ENCODE data around the gene EFL1. TPM values are rescaled to one million over a fixed set of nuclear protein-coding genes. Genes with fewer than 3 reads are reported as not detected.

The EFL1 gene
- total and polyA plus RNA-seq, 2 experiments from 2014 or later, result 15.4 to 46.4 TPM

- H3K27me3 ChIP-seq (ENCODE audit: insufficient read depth), result no peaks in the 10 kb centered on the region
- no peak overlapping the region for H3K4me3 Mint-ChIP-seq
- no peak overlapping the region for H3K27ac ChIP-seq (ENCODE audit: low read depth)
- H3K27me3 Mint-ChIP-seq (ENCODE audit: insufficient read depth, low read depth, poor library complexity), result no peaks in the 10 kb centered on the region
- no peaks in the 10 kb centered on the region for H3F3A ChIP-seq (replicated peaks; ENCODE audit: low read depth)
- H3K4me3 ChIP-seq, result no peak overlapping the region
- no peak overlapping the region for H3K27ac Mint-ChIP-seq
- DNase-seq (ENCODE audit: low spot score), result no peak
- H3K36me3 Mint-ChIP-seq (ENCODE audit: low read depth), result peaks cover 15% of the 10 kb centered on the region
- no peak overlapping the region for H2AFZ ChIP-seq
- TF ChIP-seq, protein P1, sequence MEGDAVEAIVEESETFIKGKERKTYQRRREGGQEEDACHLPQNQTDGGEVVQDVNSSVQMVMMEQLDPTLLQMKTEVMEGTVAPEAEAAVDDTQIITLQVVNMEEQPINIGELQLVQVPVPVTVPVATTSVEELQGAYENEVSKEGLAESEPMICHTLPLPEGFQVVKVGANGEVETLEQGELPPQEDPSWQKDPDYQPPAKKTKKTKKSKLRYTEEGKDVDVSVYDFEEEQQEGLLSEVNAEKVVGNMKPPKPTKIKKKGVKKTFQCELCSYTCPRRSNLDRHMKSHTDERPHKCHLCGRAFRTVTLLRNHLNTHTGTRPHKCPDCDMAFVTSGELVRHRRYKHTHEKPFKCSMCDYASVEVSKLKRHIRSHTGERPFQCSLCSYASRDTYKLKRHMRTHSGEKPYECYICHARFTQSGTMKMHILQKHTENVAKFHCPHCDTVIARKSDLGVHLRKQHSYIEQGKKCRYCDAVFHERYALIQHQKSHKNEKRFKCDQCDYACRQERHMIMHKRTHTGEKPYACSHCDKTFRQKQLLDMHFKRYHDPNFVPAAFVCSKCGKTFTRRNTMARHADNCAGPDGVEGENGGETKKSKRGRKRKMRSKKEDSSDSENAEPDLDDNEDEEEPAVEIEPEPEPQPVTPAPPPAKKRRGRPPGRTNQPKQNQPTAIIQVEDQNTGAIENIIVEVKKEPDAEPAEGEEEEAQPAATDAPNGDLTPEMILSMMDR (conservative IDR thresholded peaks at IDR 0.05; ENCODE audit: low read depth in 2 of 2), result no peak
- TF ChIP-seq STAT1 (IDR thresholded peaks at IDR 0.05; ENCODE audit: unreplicated experiment) (no peak), ZNF462 (CRISPR knock-in tag; IDR thresholded peaks at IDR 0.05) (no peak), NANOG (IDR thresholded peaks at IDR 0.05; ENCODE audit: borderline replicate concordance) (no peak), CREB1 (CRISPR knock-in tag; IDR thresholded peaks at IDR 0.05; ENCODE audit: low read depth) (no peak), EZH2phosphoT487 (IDR thresholded peaks at IDR 0.05; ENCODE audit: unreplicated experiment) (no peak), ZNF114 (CRISPR knock-in tag; IDR thresholded peaks at IDR 0.05) (no peak), POLR2AphosphoS5 (IDR thresholded peaks at IDR 0.05; ENCODE audit: low read depth) (no peak), JUNB (IDR thresholded peaks at IDR 0.05; ENCODE audit: unreplicated experiment) (no peak), REST (IDR thresholded peaks at IDR 0.05; ENCODE audit: unreplicated experiment) (no peak), EZH2 (IDR thresholded peaks at IDR 0.05; ENCODE audit: low read depth, unreplicated experiment) (no peak), ZNF331 (CRISPR knock-in tag; IDR thresholded peaks at IDR 0.05; ENCODE audit: low read depth) (no peak), ETS1 (IDR thresholded peaks at IDR 0.05) (no peak)
- H3K36me3 ChIP-seq (ENCODE audit: insufficient read depth), result no peaks in the 10 kb centered on the region
- no peaks in the 10 kb centered on the region for H3K4me1 ChIP-seq (ENCODE audit: insufficient read depth)
- H3K4me1 Mint-ChIP-seq, result no peaks in the 10 kb centered on the region
- no peaks in the 10 kb centered on the region for H3K9me2 ChIP-seq (ENCODE audit: insufficient read depth)
- H3K79me2 ChIP-seq (replicated peaks; ENCODE audit: insufficient read depth), result no peaks in the 10 kb centered on the region
- no peaks in the 10 kb centered on the region for H4K20me1 ChIP-seq (replicated peaks; ENCODE audit: insufficient read depth)
- H3K9me3 Mint-ChIP-seq, result no peaks in the 10 kb centered on the region
- H3K4me2 ChIP-seq, result no peak overlapping the region
- ATAC-seq, result no peak
Measured at GRCh38 chr15:82150645-82151044, 111.9 kb downstream of the EFL1 start.

Data from GM23338 (cell line).